Upper lobe of left lung (tissue), 4 donors: Measurements from ENCODE around the gene MORN1.

Experiments used
- EP300 ChIP-seq, 4 donors: sonication (generic); formaldehyde crosslinking; IDR thresholded peaks; one replicate each; pipeline ENCODE4 v1.5.1; 2017; ENCODE audit warnings: antibody characterized with exemption in 4 of 4, control low read depth in 2 of 4
- POLR2A ChIP-seq, 4 donors: fragments of 450-650 bp; IDR thresholded peaks; one replicate each; pipeline ENCODE4 v1.5.1; 2016 to 2017; ENCODE audit warnings: antibody characterized with exemption in 4 of 4, mild to moderate bottlenecking in 2 of 4
- TF ChIP-seq, protein P1 (sequence below), 6 experiments: fragments of 450-650 bp in 4 of 6; fragments of 200-600 bp in 2 of 6; sonication (generic) in 2 of 6; IDR thresholded peaks; one replicate each; pipeline ENCODE4 v1.5.1; 2016 to 2019; ENCODE audit warnings: antibody characterized with exemption in 6 of 6

DNA sequence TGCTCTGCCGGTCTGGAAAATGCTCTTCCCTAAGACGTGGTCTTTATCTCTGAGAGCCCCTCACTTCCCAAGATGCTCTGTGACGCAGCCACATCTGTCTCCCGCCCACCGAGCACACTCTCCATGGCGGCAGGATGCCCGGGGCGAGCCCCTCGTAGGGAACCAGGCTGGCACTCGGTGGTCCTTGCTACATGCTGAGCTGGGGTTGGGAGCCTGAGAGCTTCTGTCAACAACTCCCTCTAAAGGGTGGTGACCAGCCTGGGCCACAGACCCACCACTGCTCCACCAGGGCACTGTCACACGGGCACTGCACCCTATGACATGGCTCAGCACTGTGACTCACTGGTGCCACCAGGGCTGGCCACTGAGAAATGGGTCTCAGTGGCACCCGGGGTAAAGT, 18.4 kb upstream of the MORN1 start:
- TF ChIP-seq EP300 (IDR thresholded peaks at IDR 0.05): no peak
- TF ChIP-seq, protein P1, sequence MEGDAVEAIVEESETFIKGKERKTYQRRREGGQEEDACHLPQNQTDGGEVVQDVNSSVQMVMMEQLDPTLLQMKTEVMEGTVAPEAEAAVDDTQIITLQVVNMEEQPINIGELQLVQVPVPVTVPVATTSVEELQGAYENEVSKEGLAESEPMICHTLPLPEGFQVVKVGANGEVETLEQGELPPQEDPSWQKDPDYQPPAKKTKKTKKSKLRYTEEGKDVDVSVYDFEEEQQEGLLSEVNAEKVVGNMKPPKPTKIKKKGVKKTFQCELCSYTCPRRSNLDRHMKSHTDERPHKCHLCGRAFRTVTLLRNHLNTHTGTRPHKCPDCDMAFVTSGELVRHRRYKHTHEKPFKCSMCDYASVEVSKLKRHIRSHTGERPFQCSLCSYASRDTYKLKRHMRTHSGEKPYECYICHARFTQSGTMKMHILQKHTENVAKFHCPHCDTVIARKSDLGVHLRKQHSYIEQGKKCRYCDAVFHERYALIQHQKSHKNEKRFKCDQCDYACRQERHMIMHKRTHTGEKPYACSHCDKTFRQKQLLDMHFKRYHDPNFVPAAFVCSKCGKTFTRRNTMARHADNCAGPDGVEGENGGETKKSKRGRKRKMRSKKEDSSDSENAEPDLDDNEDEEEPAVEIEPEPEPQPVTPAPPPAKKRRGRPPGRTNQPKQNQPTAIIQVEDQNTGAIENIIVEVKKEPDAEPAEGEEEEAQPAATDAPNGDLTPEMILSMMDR (IDR thresholded peaks at IDR 0.05): no peak
- no peak for TF ChIP-seq POLR2A (IDR thresholded peaks at IDR 0.05)
